Stimulated activated CD4-positive, alpha-beta T cell treated with anti-CD3 and anti-CD28 coated beads, Interleukin-2, amount 100 ng/mL, for 48 hours (primary cell): ENCODE results near the gene CSF2.
A peak's percentile ranks its signal among the peaks of the same experiment; 100 is the strongest.
"Not testable (repeated sequence)": the region's sequence is repeated elsewhere in the genome, so short reads cannot be mapped to it uniquely, and the experiment has no call there.

Experiments
- DNase-seq, 2 donors: peaks; one replicate each; pipeline ENCODE4 v3.0.0-alpha.2; 2020

CSF2 gene

DNA sequence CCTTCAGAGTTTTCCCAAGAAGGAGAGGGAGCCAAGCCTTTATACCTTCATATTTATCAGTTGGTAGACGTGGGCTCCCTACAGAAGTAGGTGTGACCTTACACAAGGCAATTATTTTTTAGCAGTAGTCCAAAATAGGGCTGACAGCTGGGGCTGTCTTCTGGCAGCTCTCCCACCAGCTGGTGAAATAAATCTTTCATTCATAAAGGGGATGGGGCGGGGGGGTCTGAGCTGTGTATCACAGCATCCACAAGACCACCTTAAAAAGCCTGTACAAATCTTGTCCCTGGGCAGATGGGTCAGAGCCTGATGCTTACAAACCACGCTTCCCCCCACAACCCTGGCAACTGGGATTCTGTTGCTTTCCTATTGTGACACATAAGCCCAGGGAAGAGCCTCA is 19.7 kb downstream of the CSF2 start:
- no peak for DNase-seq

DNA sequence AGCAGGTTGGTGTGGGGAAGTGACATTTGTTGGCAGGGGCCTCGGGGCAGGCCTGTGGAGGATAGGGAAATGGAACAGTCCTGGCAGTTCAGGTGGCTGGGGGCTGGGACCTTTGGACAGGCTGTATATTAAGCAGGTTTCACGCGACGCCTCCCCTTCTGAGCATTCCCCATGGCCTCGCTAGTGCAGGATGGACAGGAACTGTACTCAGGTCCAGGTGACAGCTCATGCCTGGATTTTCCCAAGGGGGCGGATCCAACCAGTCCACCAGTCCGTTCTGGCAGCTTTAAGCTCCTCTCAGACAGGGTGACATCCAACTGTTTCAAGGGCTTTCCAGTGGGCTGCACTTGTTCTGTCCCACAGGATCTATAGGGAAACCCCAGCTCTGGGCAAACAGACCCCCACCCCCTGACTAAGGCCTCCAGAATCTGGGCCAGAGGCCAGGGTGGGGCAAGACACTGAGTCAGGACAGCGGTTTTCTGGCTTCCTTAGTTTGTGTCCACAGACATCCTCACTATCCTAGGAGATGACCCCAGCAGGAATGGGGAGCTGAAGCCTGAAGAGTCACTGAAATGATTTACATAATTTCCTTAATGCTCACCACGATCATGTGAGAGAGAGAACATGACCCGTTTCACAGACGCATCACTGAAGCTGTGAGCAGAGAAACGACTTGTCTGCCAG is 20.9 kb downstream of the CSF2 start:
- DNase-seq = no peak

DNA sequence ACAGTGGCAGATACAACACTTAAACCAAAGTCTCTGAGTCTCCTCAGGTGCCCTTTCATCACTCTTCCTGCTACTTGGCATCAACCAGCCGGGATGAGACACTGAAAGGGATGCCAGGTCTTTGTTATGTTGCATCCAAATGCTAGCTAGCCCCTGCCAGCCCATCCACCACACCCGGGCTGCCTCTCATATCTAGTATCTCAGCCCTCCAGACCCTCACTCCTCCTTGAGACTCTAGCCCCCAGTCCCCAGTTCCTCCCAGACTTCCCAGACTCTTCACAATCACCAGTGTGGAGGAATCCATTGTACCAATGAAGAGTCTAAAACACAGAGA is 21.5 kb downstream of the CSF2 start:
- DNase-seq = no peak

DNA sequence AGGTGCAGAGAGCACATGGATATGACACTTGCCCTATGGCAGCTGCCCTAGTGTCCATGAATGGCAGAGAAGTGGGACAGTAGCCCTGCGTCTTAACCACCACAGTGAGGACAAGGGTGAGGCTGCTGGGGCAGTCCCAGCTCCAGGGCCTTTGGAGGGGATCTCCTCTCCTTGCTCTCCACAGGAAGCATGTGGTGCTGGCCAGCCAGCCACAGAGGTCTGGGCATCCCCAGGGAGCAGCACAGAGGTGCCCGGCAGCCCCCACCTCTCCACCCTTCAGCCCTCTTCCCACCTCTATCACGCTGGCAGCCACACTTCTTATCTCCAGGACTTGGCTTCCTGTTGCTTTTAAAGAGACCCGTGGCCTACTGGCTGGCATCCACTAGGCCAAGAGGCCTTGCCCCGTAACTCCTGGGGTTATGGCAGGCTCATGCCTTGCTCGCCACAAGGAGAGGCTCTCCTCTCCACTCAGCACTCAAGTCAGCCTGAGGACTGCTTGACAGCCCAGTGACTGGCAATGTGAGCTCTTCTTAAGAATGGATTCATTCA is 21.9 kb downstream of the CSF2 start:
- no peak for DNase-seq

DNA sequence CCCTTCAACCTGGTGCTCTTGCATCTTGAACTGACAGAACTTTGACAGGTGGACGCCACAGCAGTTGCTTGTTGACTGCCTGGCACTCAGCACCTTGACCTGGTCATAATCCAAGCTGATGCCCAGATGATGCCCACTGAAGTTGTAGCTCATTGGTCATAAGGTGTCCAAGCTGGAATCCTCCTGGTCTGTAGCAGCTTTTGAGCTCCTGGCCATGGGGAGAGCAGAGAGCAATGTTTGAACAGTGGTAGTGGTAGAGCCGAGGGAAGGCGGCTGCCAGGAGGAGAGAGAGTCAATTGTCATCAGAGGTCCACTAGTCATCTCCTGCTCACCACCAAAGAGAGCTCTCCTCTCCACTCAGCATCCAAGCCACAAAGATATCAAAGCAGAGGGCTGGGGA is 23.3 kb downstream of the CSF2 start:
- no peak for DNase-seq

DNA sequence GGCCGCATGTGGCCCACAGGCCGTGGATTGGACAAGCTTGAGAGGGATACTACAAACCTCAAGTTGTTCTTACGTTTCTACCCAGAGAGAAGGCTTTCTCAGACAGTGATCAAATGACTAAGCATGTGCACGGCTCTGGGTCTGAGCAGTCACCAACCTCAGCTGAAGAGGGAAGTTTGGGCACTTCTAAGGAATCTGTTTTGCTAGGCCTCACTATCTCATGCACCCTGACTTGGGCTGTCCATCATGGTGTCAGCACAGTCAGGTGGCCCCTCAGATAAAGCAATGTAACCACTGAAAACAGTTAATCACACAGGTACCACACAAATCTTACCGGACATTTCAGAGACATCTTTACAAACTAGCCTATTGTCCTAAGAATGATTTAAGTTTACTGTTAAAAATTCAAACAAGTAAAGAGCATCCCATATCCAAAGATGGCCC is 24.6 kb downstream of the CSF2 start:
- no peak for DNase-seq

DNA sequence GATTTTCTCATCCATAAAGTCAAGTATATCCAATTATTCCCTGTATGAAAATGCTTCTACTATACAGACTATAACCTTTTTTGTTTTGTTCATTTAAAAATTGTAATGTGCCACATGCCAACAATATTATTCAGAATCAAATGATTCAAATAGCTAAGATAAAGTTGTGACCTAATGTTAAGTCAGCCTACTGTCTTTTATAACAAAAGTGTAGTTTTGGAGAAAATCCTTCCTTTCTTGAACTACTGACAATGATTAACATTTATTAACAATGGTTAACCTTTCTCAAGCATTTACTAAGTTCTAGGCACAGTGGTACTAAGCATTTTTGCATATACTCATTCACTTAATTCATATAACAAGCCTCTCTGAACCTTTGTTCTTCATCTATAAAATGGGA is 25.0 kb downstream of the CSF2 start:
- no peak for DNase-seq

DNA sequence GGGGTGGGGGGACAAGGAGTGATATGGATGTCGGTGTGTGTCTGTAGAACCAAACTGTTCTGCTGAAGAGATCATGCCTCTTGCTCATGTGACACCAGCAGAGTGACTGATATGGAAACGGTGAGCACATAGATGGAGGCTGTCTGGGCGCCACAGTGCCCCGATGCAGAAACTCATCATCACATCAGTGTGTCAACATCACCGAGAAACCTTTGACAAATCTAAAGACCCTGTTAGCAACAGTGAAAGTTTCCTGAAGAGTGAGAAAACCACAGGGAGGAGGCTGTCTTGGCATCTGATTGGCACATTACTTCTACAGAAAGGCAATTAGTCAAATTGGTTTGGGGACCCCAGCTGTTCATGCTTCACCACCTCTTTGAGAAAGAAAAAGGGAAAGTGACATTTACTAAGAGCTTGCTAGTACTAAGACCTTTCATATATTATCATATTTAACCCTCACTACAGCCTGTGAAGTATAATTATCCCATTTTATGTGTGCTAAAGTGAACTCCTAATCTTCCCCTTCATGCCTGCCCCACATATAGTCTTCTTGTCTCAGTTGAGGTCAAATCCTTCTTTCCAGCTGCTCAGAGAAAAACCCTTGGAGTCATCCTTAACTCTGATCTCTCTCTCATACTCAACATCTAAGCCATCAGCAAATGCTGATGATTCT is 25.6 kb downstream of the CSF2 start:
- no peak for DNase-seq

DNA sequence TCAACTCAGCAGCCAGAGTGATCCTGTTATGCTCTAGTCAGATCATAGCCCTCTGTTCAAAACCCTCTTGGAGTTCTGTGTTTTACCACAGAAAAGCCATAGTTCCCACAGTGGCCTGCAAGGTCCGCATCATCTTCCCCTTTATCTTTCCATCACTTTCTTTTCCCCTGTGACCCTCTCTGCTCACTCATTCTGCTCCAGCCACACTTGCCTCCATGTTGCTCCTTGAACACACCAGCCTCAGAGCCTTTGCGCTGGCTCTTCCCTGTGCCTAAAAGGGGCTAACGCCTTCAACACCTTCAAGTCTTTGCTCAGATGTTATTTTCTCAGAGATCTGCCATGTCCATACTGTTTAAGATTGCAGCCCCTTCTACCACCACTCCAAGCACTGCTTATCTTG is 26.3 kb downstream of the CSF2 start:
- no peak for DNase-seq

DNA sequence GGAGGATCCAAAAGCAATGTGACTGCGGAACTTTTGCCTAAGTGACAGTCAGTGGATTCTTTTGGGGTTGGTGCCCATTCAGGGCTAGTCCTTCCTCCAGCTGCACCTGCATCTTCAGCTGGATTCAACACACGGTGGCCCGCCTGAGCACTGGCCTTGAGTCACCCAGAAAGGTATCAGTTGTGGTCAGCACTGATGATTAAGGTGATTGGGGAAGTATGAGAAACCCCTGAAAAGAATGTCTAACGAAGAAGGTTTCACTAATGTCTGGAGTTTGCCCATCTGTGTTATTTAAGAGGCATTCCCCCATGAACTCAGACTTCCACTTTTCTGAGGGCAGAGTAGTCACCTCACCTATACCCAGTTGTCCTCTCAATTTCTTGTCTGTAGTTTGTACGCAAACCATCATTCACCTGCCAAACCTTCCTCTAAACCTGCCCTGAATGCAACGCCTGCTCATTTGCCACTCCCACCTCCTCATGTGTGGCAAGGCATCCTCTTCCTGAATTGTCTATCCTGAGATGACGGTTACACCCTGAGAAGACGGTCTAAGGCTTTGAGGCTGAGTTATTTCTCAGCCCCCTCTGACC is 27.2 kb downstream of the CSF2 start:
- peak in 1 of 2 donors; percentile 43 for DNase-seq

DNA sequence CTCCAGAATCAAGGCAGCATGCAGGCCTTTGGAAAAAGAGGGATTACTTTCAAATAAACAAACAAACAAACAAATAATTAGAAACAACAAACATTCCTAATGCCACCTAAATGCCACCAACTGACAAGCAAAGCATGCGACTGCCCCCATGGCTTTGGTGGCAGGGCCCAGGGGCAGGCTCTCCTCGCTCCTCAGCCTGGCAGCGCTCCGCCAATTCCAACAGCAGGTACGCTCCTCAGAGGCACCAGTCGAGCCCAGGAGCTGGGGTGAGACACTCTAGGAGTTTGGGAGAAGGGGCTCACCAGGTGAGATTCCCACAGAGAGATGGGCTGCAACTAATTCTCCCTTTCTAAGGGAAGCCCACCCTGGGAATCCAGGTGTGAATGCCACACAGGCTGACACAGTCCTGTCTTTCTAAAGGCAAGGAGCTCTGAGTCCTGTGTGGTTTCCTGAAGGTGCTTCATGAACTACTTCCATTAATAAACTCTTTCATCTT is 27.8 kb downstream of the CSF2 start:
- no peak for DNase-seq

DNA sequence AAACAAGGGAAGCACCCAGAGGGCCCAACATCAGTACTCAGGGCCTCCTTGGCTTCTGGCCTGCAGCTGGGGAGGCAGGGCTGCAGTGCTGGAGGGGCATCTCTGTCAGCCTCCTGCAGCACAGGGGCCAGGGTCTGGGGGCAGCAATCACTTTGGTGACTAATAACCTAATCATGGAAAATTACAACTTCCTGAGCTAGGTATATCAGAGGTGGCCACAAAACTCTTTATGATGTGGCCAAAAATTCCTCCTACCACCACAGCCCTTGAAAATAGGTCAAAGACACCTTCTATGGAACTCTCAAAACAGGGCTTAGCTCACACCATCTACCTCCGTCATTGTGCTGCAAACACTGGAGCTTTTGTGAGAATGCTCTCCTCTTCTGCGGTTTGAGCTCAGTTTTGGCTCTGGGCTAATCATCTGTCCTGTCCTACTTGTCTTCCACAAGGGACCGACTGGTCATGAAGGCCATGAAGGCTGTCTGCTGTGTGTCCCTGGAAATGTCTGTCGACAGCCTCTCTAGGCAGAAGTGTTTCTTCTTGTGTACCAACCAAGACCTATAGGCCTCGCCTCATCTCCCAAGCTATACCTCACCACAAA is 28.6 kb downstream of the CSF2 start:
- no peak for DNase-seq

DNA sequence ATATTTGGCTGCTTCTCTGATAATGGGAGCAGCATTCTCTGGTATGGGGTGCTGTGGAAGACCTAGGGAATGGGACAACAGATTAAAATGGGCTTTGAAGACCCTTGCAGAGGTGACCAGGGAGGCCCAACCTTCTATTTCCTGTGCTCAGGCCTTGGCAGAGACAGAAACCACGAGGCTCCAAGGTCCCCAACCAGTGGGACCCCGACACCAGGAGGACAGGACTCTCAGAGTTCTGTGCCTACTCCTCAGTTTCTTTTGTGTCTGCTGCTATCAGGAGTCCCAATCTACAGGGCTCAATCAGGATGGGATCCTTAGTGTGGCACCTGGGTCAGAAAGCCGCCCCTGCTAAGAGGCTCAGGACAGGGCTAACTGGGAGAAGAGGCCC is 29.3 kb downstream of the CSF2 start:
- DNase-seq = no peak

DNA sequence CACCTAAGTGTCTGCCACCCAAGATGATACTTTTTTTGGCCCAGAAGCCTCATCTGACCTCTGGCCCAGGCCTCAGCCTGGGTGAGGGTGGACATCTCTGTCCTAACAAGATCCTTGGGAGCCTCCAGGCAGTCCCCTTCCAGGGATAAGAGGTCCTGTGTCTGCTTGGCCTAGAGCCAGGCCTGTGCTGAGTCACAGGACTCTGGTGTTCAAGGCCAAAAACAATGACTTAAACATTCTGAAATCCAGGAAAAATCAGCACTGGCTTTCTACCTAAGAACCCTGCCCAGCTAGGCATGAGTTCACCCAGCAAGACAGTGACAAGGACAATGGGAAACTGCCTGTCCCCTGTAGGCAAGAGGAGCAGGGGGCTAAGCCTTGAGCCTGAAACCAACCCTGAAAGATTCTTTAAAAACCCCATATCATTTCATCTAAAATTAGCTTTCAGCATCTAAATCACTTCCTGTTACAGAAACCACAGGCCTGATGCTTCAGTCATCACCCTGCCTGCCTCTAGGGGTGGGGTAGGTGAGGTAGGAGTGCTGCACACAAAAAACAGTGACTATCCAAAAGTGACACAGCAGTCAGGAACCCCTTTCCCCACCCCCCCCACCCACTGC is 29.9 kb downstream of the CSF2 start:
- DNase-seq = peak; percentile 57 to 58

DNA sequence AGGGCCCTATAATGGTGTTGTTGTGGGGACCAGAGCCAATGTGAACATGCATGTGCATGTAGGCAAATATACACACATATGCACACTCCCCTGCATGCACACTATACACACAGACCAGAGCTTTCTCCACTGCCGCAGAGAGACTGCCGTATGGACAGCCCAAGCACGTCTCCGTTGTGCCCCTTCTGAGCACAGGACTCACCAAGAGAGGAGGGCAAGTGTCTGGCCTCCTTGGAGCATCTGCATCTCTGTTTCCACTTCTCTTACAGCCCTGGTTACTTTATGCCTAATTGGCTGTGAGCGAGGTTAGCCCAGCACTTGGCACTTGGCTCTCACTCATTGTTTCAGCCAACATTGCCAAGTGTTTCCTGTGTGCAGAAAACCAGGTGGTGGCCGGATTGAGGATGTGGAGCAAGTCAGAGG is 30.4 kb downstream of the CSF2 start:
- no peak for DNase-seq

DNA sequence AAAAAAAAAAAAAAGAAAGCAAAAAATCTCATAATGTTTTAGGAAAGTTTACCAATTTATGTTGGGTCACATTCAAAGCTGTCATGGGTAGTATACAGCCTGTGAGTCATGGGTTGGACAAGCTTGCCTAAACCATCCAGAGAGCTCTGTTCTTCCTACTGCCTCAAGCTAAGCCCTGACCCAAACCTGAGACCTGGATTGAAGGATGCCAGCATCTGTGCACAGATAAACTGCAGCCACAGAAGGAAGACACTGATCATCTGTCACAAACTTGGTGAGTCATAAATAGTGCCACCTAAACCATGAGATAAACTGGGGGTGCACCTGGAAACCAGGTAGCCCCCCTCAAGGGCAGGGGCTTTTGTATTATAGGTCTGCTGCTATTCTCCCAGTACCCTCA is 31.0 kb downstream of the CSF2 start:
- DNase-seq = no peak

DNA sequence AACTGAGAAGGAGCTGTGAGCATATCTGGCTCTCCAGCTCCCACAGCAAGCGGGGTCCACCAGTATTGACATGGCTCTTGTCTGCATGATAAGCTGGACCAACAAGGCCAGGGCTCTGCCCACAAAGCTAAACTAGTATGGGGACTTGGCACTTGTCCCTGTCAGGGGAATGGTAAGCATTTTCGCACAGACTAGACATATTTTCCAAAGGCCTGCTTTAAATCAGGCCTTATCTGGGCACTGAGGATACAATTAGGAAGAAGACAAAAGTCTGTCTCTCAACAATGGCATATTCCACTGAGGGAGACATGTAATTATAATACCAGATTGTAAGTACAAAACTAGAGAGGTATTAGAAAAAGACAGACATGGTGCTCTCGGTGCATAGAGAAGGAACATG is 32.1 kb downstream of the CSF2 start:
- DNase-seq = no peak

DNA sequence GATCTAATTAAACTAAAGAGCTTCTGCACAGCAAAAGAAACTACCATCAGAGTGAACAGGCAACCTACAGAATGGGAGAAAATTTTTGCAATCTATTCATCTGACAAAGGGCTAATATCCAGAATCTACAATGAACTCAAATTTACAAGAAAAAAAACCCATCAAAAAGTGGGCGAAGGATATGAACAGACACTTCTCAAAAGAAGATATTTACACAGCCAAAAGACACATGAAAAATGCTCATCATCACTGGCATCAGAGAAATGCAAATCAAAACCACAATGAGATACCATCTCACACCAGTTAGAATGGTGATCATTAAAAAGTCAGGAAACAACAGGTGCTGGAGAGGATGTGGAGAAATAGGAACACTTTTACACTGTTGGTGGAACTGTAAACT is 34.9 kb downstream of the CSF2 start:
- DNase-seq = not testable (repeated sequence)

DNA sequence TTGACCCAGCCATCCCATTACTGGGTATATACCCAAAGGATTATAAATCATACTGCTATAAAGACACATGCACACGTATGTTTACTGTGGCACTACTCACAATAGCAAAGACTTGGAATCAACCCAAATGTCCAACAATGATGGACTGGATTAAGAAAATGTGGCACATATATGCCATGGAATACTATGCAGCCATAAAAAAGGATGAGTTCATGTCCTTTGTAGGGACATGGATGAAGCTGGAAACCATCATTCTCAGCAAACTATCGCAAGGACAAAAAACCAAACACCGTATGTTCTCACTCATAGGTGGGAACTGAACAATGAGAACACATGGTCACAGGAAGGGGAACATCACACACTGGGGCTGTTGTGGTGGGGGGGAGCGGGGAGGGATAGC is 35.4 kb downstream of the CSF2 start:
- DNase-seq = not testable (repeated sequence)

DNA sequence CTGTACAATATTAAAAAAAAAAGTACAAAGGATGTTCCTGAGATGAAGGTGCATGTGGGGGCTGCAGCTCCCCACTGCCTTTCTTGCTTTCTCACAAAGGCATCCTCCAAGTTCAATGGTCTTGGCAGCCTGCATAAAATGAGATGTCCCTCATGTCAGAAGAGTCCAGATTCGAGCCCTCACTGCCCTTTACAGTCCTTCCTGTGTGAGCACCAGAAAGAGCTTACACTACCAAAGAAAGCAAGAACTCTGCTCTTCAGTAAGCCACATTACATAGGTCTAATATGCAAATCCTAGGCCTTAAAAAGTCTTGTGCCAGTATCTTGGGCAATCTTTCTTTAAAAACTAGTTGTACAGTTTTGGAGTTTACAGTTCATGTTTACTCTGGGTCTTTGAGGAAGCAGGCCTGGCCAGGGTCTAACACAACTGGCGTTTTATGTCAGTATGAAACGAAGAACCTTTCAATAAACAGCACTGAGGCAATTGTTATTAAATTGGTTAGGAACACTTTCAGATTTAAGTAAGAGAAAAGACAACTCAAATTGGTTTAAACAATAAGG is 36.0 kb downstream of the CSF2 start:
- no peak for DNase-seq

DNA sequence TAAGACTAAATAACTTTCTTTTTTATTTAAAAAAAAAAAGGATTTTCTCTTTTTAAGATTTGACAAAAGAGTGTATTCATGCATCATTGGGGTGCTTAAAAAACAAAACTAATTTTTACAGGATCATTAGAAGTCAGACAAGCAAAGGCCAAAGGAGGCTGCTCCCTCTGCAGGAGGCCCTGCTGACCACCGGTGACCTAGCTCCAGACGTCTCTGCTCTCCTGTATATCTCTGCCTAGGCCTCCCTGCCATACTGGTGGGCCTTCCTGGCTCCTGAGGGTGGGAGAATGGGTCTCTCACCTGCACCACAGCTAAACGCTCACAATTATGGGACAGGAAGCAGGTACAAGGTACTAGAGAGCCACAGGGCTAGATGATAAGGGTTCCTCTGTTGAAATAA is 36.6 kb downstream of the CSF2 start:
- DNase-seq = no peak

DNA sequence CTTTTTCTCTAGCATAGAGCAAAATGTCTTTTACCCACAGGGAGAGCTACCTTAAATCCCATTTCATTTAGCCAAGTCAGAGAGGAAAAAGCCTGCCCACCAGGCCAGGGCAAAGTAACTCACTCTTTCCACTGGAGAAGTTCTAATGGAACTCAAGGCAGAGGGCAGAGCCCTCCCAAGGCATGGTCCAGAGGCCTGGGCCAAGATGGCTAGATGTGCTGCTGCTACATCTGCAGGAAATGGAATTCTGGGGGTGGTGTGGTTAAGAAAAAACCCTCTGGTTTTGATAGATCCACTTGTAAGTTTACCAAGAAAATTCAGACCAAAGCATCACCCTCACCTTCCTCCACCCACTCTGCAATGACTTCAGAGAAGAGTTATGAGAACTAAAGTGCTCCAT is 37.3 kb downstream of the CSF2 start:
- DNase-seq = no peak

DNA sequence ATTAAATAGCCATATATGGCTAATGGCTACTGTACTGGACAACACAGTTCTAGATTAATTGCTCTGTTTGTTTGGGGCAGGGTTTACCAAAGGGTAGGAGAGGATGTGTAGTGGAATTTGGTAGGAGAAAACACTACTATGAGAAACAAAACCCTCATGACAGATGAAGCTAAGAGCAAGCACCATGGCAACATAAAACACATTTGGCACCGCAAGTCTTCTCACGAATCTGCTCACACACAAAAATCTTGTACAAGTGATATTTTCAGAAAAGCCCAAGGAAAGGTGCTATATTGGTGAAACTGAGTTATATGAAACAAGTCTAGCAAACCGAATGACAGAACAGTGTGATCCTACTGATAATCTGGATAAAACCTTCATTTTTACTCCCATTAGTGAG is 38.5 kb downstream of the CSF2 start:
- DNase-seq = no peak
